HUDEP-2 (cell line): ENCODE measurements around the gene UGT2B17.

Experiments used
- DNase-seq, 76 experiments: peaks; one replicate each; lab custom pipeline; 2025; ENCODE audit not compliant: unreplicated experiment in 76 of 76; lab: John Stamatoyannopoulos, UW

Gene UGT2B17

GRCh38 chr4:68490826-68491457 is 85.2 kb downstream of the UGT2B17 start:
- DNase-seq: no peak

- no peak for DNase-seq
Measured at GRCh38 chr4:68489338-68489737, 86.8 kb downstream of the UGT2B17 start.
